Measurements from ENCODE around the gene ITGA6.

ITGA6 gene

GRCh38 chr2:172440795-172441194, 13.4 kb downstream of the ITGA6 start:
- DNase-seq (ENCODE audit: low spot score) = no peak
- Mint-ChIP-seq H3K4me1 (ENCODE audit: low read depth) (peaks cover 21% of the 10 kb centered on the region), H3K9me3 (no peaks in the 10 kb centered on the region), H3K36me3 (ENCODE audit: low read depth) (no peaks in the 10 kb centered on the region), H3K27me3 (ENCODE audit: low read depth) (peaks cover 54% of the 10 kb centered on the region), H3K27ac (no peak overlapping the region), H3K4me3 (no peak overlapping the region)

GRCh38 chr2:172442072-172442895, 14.9 kb downstream of the ITGA6 start:
- Mint-ChIP-seq H3K36me3 (ENCODE audit: low read depth) (no peaks in the 10 kb centered on the region), H3K9me3 (no peaks in the 10 kb centered on the region), H3K27me3 (ENCODE audit: low read depth) (peaks cover 53% of the 10 kb centered on the region), H3K4me1 (ENCODE audit: low read depth) (peaks cover 25% of the 10 kb centered on the region), H3K4me3 (no peak overlapping the region), H3K27ac (no peak overlapping the region)
- peak; percentile 40 for DNase-seq (ENCODE audit: low spot score)

GRCh38 chr2:172445851-172446250, 18.5 kb downstream of the ITGA6 start:
- H3K4me1 Mint-ChIP-seq (ENCODE audit: low read depth) = peaks cover 25% of the 10 kb centered on the region
- no peaks in the 10 kb centered on the region for H3K9me3 Mint-ChIP-seq
- DNase-seq (ENCODE audit: low spot score) = no peak
- H3K4me3 Mint-ChIP-seq = no peak overlapping the region
- no peak overlapping the region for H3K27ac Mint-ChIP-seq
- peaks cover 2% of the 10 kb centered on the region for H3K36me3 Mint-ChIP-seq (ENCODE audit: low read depth)
- H3K27me3 Mint-ChIP-seq (ENCODE audit: low read depth) = peaks cover 65% of the 10 kb centered on the region

GRCh38 chr2:172446474-172447063, 19.2 kb downstream of the ITGA6 start:
- peaks cover 2% of the 10 kb centered on the region for H3K36me3 Mint-ChIP-seq (ENCODE audit: low read depth)
- H3K4me1 Mint-ChIP-seq (ENCODE audit: low read depth) = peaks cover 23% of the 10 kb centered on the region
- H3K27ac Mint-ChIP-seq = no peak overlapping the region
- no peak overlapping the region for H3K4me3 Mint-ChIP-seq
- DNase-seq (ENCODE audit: low spot score) = no peak
- peaks cover 63% of the 10 kb centered on the region for H3K27me3 Mint-ChIP-seq (ENCODE audit: low read depth)
- H3K9me3 Mint-ChIP-seq = no peaks in the 10 kb centered on the region

- no peak for DNase-seq (ENCODE audit: low spot score)
- Mint-ChIP-seq H3K4me3 (no peak overlapping the region), H3K36me3 (ENCODE audit: low read depth) (peaks cover 2% of the 10 kb centered on the region), H3K27ac (no peak overlapping the region), H3K9me3 (no peaks in the 10 kb centered on the region), H3K4me1 (ENCODE audit: low read depth) (peaks cover 13% of the 10 kb centered on the region), H3K27me3 (ENCODE audit: low read depth) (peaks cover 54% of the 10 kb centered on the region)
Measured at GRCh38 chr2:172447811-172448493, 20.6 kb downstream of the ITGA6 start.

- H3K27me3 Mint-ChIP-seq (ENCODE audit: low read depth) = peaks cover 51% of the 10 kb centered on the region
- H3K4me3 Mint-ChIP-seq = no peak overlapping the region
- H3K36me3 Mint-ChIP-seq (ENCODE audit: low read depth) = peaks cover 2% of the 10 kb centered on the region
- H3K27ac Mint-ChIP-seq = no peak overlapping the region
- DNase-seq (ENCODE audit: low spot score) = no peak
- no peaks in the 10 kb centered on the region for H3K9me3 Mint-ChIP-seq
- H3K4me1 Mint-ChIP-seq (ENCODE audit: low read depth) = peaks cover 13% of the 10 kb centered on the region
Measured at GRCh38 chr2:172448544-172449267, 21.3 kb downstream of the ITGA6 start.

GRCh38 chr2:172449911-172450550, 22.6 kb downstream of the ITGA6 start:
- Mint-ChIP-seq H3K4me3 (no peak overlapping the region), H3K36me3 (ENCODE audit: low read depth) (peaks cover 2% of the 10 kb centered on the region), H3K27ac (no peak overlapping the region), H3K9me3 (no peaks in the 10 kb centered on the region), H3K4me1 (ENCODE audit: low read depth) (peaks cover 13% of the 10 kb centered on the region), H3K27me3 (ENCODE audit: low read depth) (peaks cover 53% of the 10 kb centered on the region)
- DNase-seq (ENCODE audit: low spot score) = no peak

GRCh38 chr2:172451923-172452322, 24.5 kb downstream of the ITGA6 start:
- H3K9me3 Mint-ChIP-seq = no peaks in the 10 kb centered on the region
- no peak overlapping the region for H3K27ac Mint-ChIP-seq
- DNase-seq (ENCODE audit: low spot score) = no peak
- H3K4me1 Mint-ChIP-seq (ENCODE audit: low read depth) = peaks cover 10% of the 10 kb centered on the region
- H3K36me3 Mint-ChIP-seq (ENCODE audit: low read depth) = peaks cover 2% of the 10 kb centered on the region
- H3K4me3 Mint-ChIP-seq = no peak overlapping the region
- H3K27me3 Mint-ChIP-seq (ENCODE audit: low read depth) = peaks cover 53% of the 10 kb centered on the region

- no peaks in the 10 kb centered on the region for H3K9me3 Mint-ChIP-seq
- H3K36me3 Mint-ChIP-seq (ENCODE audit: low read depth) = peaks cover 2% of the 10 kb centered on the region
- H3K27me3 Mint-ChIP-seq (ENCODE audit: low read depth) = peaks cover 52% of the 10 kb centered on the region
- no peak for DNase-seq (ENCODE audit: low spot score)
- H3K27ac Mint-ChIP-seq = no peak overlapping the region
- H3K4me3 Mint-ChIP-seq = no peak overlapping the region
- H3K4me1 Mint-ChIP-seq (ENCODE audit: low read depth) = peaks cover 7% of the 10 kb centered on the region
Measured at GRCh38 chr2:172452845-172453244, 25.5 kb downstream of the ITGA6 start.

- Mint-ChIP-seq H3K36me3 (ENCODE audit: low read depth) (peaks cover 2% of the 10 kb centered on the region), H3K9me3 (no peaks in the 10 kb centered on the region), H3K27me3 (ENCODE audit: low read depth) (peaks cover 49% of the 10 kb centered on the region), H3K4me1 (ENCODE audit: low read depth) (peaks cover 10% of the 10 kb centered on the region), H3K4me3 (no peak overlapping the region), H3K27ac (no peak overlapping the region)
- no peak for DNase-seq (ENCODE audit: low spot score)
Measured at GRCh38 chr2:172454404-172455120, 27.2 kb downstream of the ITGA6 start.

GRCh38 chr2:172455121-172455515, 27.7 kb downstream of the ITGA6 start:
- H3K4me1 Mint-ChIP-seq (ENCODE audit: low read depth) = peaks cover 13% of the 10 kb centered on the region
- no peak for DNase-seq (ENCODE audit: low spot score)
- no peak overlapping the region for H3K27ac Mint-ChIP-seq
- no peak overlapping the region for H3K4me3 Mint-ChIP-seq
- peaks cover 3% of the 10 kb centered on the region for H3K36me3 Mint-ChIP-seq (ENCODE audit: low read depth)
- H3K9me3 Mint-ChIP-seq = no peaks in the 10 kb centered on the region
- peaks cover 51% of the 10 kb centered on the region for H3K27me3 Mint-ChIP-seq (ENCODE audit: low read depth)

- Mint-ChIP-seq H3K27ac (no peak overlapping the region), H3K36me3 (ENCODE audit: low read depth) (peaks cover 3% of the 10 kb centered on the region), H3K4me3 (no peak overlapping the region), H3K4me1 (ENCODE audit: low read depth) (peaks cover 19% of the 10 kb centered on the region), H3K27me3 (ENCODE audit: low read depth) (peaks cover 55% of the 10 kb centered on the region), H3K9me3 (no peaks in the 10 kb centered on the region)
- no peak for DNase-seq (ENCODE audit: low spot score)
Measured at GRCh38 chr2:172456002-172456401, 28.6 kb downstream of the ITGA6 start.

GRCh38 chr2:172457536-172457935, 30.1 kb downstream of the ITGA6 start:
- H3K27me3 Mint-ChIP-seq (ENCODE audit: low read depth) = peaks cover 57% of the 10 kb centered on the region
- no peak for DNase-seq (ENCODE audit: low spot score)
- no peaks in the 10 kb centered on the region for H3K9me3 Mint-ChIP-seq
- H3K4me3 Mint-ChIP-seq = no peak overlapping the region
- H3K27ac Mint-ChIP-seq = no peak overlapping the region
- H3K36me3 Mint-ChIP-seq (ENCODE audit: low read depth) = peaks cover 3% of the 10 kb centered on the region
- H3K4me1 Mint-ChIP-seq (ENCODE audit: low read depth) = peaks cover 32% of the 10 kb centered on the region

Data from T-helper 2 cell treated with Interferon-gamma antibody and Interleukin-4, amounts not matched to agents 5 μg/mL and 100 μg/mL, for 36 hours (primary cell).